Naive thymus-derived CD4-positive, alpha-beta T cell (primary cell): ENCODE measurements around the gene NNMT. TPM values are rescaled to one million over a fixed set of nuclear protein-coding genes. Genes with fewer than 3 reads are reported as not detected.

Source experiments
- ATAC-seq: fragments of 150-1000 bp; cut with Tn5 transposase; 2 replicates; pipeline ENCODE4 v1.10.0; 2021; ENCODE audit warnings: mild to moderate bottlenecking, moderate library complexity
- CTCF ChIA-PET: fragments of 350-600 bp; sonication (Branson Sonifier 250); formaldehyde crosslinking; loops from one replicate; lab custom pipeline; 2021; ENCODE audit warnings: antibody characterized with exemption; lab: Charles Lee
- POLR2A ChIA-PET: fragments of 350-600 bp; sonication (Branson Sonifier 250); formaldehyde crosslinking; loops from one replicate; lab custom pipeline; 2021; ENCODE audit warnings: antibody characterized with exemption, inconsistent platforms; lab: Charles Lee
- DNase-seq, 9 donors: peaks; one replicate each; pipeline versions ENCODE4 v3.0.0 to v3.0.0-alpha.2; 2020 to 2022; ENCODE audit warnings: mixed read lengths in 1 of 9
- H3K27ac ChIP-seq: one replicate; pipeline ENCODE4 v1.7.0; 2013; ENCODE audit warnings: mild to moderate bottlenecking, low read depth, low read length, moderate library complexity
- H3K27me3 ChIP-seq, 2 donors: one replicate each; pipeline ENCODE4 v1.7.0; 2013; ENCODE audit warnings: low read length in 2 of 2, mild to moderate bottlenecking in 2 of 2, moderate library complexity in 2 of 2; ENCODE audit not compliant: control insufficient read depth in 2 of 2, insufficient read depth in 2 of 2
- H3K36me3 ChIP-seq, 3 experiments: 1 replicate in 2 of 3; 2 replicates in 1 of 3; pipeline ENCODE4 v1.7.0; 2013; ENCODE audit warnings: low read length in 3 of 3, mild to moderate bottlenecking in 3 of 3, moderate library complexity in 1 of 3; ENCODE audit not compliant: insufficient read depth in 3 of 3, control insufficient read depth in 2 of 3
- H3K4me1 ChIP-seq, 2 donors: one replicate each; pipeline ENCODE4 v1.7.0; 2013; ENCODE audit warnings: low read length in 2 of 2, mild to moderate bottlenecking in 2 of 2, moderate library complexity in 1 of 2; ENCODE audit not compliant: control insufficient read depth in 2 of 2, insufficient read depth in 2 of 2
- H3K4me3 ChIP-seq: 2 replicates; pipeline ENCODE4 v1.7.0; 2013; ENCODE audit warnings: mild to moderate bottlenecking, low read length
- H3K9me3 ChIP-seq, 3 experiments: 1 replicate in 2 of 3; 2 replicates in 1 of 3; pipeline ENCODE4 v1.7.0; 2013; ENCODE audit warnings: low read length in 3 of 3; ENCODE audit not compliant: control insufficient read depth in 2 of 3
- H3K27ac Mint-ChIP-seq, 9 donors: one replicate each; pipeline ENCODE4 v1.8.0; 2020 to 2022; ENCODE audit warnings: mixed read lengths in 9 of 9, mild to moderate bottlenecking in 8 of 9, moderate library complexity in 5 of 9, inconsistent platforms in 2 of 9
- H3K27me3 Mint-ChIP-seq, 5 donors: one replicate each; pipeline ENCODE4 v1.8.0; 2021 to 2022; ENCODE audit warnings: mixed read lengths in 5 of 5, mild to moderate bottlenecking in 1 of 5
- H3K36me3 Mint-ChIP-seq, 5 donors: one replicate each; pipeline ENCODE4 v1.8.0; 2020 to 2022; ENCODE audit warnings: mixed read lengths in 5 of 5, mild to moderate bottlenecking in 3 of 5, inconsistent platforms in 1 of 5
- H3K4me1 Mint-ChIP-seq, 7 donors: one replicate each; pipeline ENCODE4 v1.8.0; 2020 to 2022; ENCODE audit warnings: mixed read lengths in 7 of 7, mild to moderate bottlenecking in 3 of 7, inconsistent platforms in 1 of 7
- H3K4me3 Mint-ChIP-seq, 10 donors: one replicate each; pipeline ENCODE4 v1.8.0; 2020 to 2022; ENCODE audit warnings: mild to moderate bottlenecking in 10 of 10, mixed read lengths in 10 of 10, moderate library complexity in 6 of 10, inconsistent platforms in 2 of 10
- H3K9me3 Mint-ChIP-seq, 11 donors: one replicate each; pipeline ENCODE4 v1.8.0; 2020 to 2022; ENCODE audit warnings: mixed read lengths in 11 of 11, mild to moderate bottlenecking in 4 of 11, inconsistent platforms in 1 of 11, moderate library complexity in 1 of 11
- intact Hi-C, 2 donors: fragments of 100-400 bp; cut with micrococcal nuclease; formaldehyde crosslinking; loops; one replicate each; pipeline ENCODE4 v1.15.1; 2023
- polyA plus RNA-seq, 2 donors: library from polyadenylated mRNA; unstranded; fragments of 300-500 nt; fragmentation: Illumina TruSeq; gene quantifications; one replicate each; pipeline ENCODE4 v1.2.3, GENCODE V29; 2021
- total RNA-seq, 6 experiments: library from RNA in 5 of 6; stranded (reverse) in 5 of 6; gene quantifications; 1 replicate in 5 of 6; 2 replicates in 1 of 6; pipeline ENCODE4 v1.2.3 and lab custom pipeline; 2021 to 2026

Gene NNMT
- total and polyA plus RNA-seq, 7 experiments from 2014 or later = not detected

- CTCF ChIA-PET = no interaction called here
- H3K9me3 ChIP-seq = no peaks in the 10 kb centered on the region
- no peak overlapping the region for H3K4me3 ChIP-seq
- peaks cover 6 to 27% (median 16%) of the 10 kb centered on the region in 7 donors for H3K4me1 Mint-ChIP-seq
- no peaks in the 10 kb centered on the region for H3K27me3 ChIP-seq
- no peaks in the 10 kb centered on the region for H3K36me3 ChIP-seq
- no peak overlapping the region for H3K27ac Mint-ChIP-seq
- H3K36me3 Mint-ChIP-seq = no peaks in the 10 kb centered on the region
- intact Hi-C loops = loop anchor here (10.0 kb wide), 2 partner anchors 262 to 1882 kb away; no protein-coding TSS in a partner anchor
- peaks cover 3 to 9% of the 10 kb centered on the region in 2 donors for H3K4me1 ChIP-seq
- H3K27ac ChIP-seq = no peak overlapping the region
- no peak for ATAC-seq
- H3K27me3 Mint-ChIP-seq = peaks cover 0 to 16% (median 0%) of the 10 kb centered on the region in 5 donors
- H3K9me3 Mint-ChIP-seq = no peaks in the 10 kb centered on the region
- DNase-seq = no peak
- POLR2A ChIA-PET = no interaction called here
- H3K4me3 Mint-ChIP-seq = no peak overlapping the region
These were observed 46.8 kb downstream of the NNMT start for GRCh38 chr11:114343020-114343419.

GRCh38 chr11:114343493-114343892 lies 47.3 kb downstream of the NNMT start:
- intact Hi-C loops = loop anchor here (10.0 kb wide), 2 partner anchors 261 to 1881 kb away; no protein-coding TSS in a partner anchor
- no peaks in the 10 kb centered on the region for H3K36me3 ChIP-seq
- ATAC-seq = no peak
- POLR2A ChIA-PET = no interaction called here
- CTCF ChIA-PET = no interaction called here
- H3K4me3 Mint-ChIP-seq = no peak overlapping the region
- H3K4me3 ChIP-seq = no peak overlapping the region
- H3K36me3 Mint-ChIP-seq = no peaks in the 10 kb centered on the region
- H3K9me3 Mint-ChIP-seq = no peaks in the 10 kb centered on the region
- DNase-seq = no peak
- peaks cover 6 to 27% (median 17%) of the 10 kb centered on the region in 7 donors for H3K4me1 Mint-ChIP-seq
- no peak overlapping the region for H3K27ac Mint-ChIP-seq
- H3K27me3 Mint-ChIP-seq = peaks cover 0 to 15% (median 0%) of the 10 kb centered on the region in 5 donors
- no peak overlapping the region for H3K27ac ChIP-seq
- peaks cover 3 to 9% of the 10 kb centered on the region in 2 donors for H3K4me1 ChIP-seq
- H3K9me3 ChIP-seq = no peaks in the 10 kb centered on the region
- H3K27me3 ChIP-seq = no peaks in the 10 kb centered on the region

GRCh38 chr11:114344494-114344893 lies 48.3 kb downstream of the NNMT start:
- ChIA-PET CTCF (no interaction called here), POLR2A (no interaction called here)
- no peak for ATAC-seq
- H3K36me3 Mint-ChIP-seq = no peaks in the 10 kb centered on the region
- no peaks in the 10 kb centered on the region for H3K9me3 ChIP-seq
- H3K36me3 ChIP-seq = no peaks in the 10 kb centered on the region
- no peak for DNase-seq
- peaks cover 3 to 9% of the 10 kb centered on the region in 2 donors for H3K4me1 ChIP-seq
- H3K27me3 ChIP-seq = no peaks in the 10 kb centered on the region
- peaks cover 0 to 5% (median 0%) of the 10 kb centered on the region in 5 donors for H3K27me3 Mint-ChIP-seq
- H3K4me1 Mint-ChIP-seq = peaks cover 6 to 27% (median 17%) of the 10 kb centered on the region in 7 donors
- intact Hi-C loops = loop anchor here (10.0 kb wide), 2 partner anchors 260 to 1880 kb away; no protein-coding TSS in a partner anchor
- H3K27ac ChIP-seq = no peak overlapping the region
- H3K9me3 Mint-ChIP-seq = no peaks in the 10 kb centered on the region
- H3K4me3 ChIP-seq = no peak overlapping the region
- H3K4me3 Mint-ChIP-seq = no peak overlapping the region
- H3K27ac Mint-ChIP-seq = no peak overlapping the region

- H3K27me3 ChIP-seq = no peaks in the 10 kb centered on the region
- Mint-ChIP-seq H3K4me3 (no peak overlapping the region), H3K27ac (peak overlapping the region in 1 of 9 donors; percentile 4), H3K27me3 (peaks cover 0 to 5% (median 0%) of the 10 kb centered on the region in 5 donors), H3K9me3 (no peaks in the 10 kb centered on the region), H3K36me3 (no peaks in the 10 kb centered on the region), H3K4me1 (peaks cover 0 to 19% (median 12%) of the 10 kb centered on the region in 7 donors)
- no peak overlapping the region for H3K27ac ChIP-seq
- H3K9me3 ChIP-seq = no peaks in the 10 kb centered on the region
- intact Hi-C loops = loop anchor here (5.0 to 10.0 kb wide), 3 partner anchors 92 to 1879 kb away; partner anchors contain the start of gene REXO2 (in 1 of the 2)
- ATAC-seq (no peak), DNase-seq (no peak)
- peaks cover 1 to 3% of the 10 kb centered on the region in 2 donors for H3K4me1 ChIP-seq
- no peak overlapping the region for H3K4me3 ChIP-seq
- no peaks in the 10 kb centered on the region for H3K36me3 ChIP-seq
- CTCF ChIA-PET = interaction anchor here (1.5 kb wide), 1 partner anchor 29 kb away, joined by 3 read pairs; no protein-coding TSS in a partner anchor
- POLR2A ChIA-PET = no interaction called here
These were observed 49.5 kb downstream of the NNMT start for GRCh38 chr11:114345575-114346222.

GRCh38 chr11:114346709-114347141 lies 50.5 kb downstream of the NNMT start:
- ChIA-PET POLR2A (interaction anchor here (1.3 kb wide), 1 partner anchor 27 kb away, joined by 3 read pairs; no protein-coding TSS in a partner anchor), CTCF (interaction anchor here (1.0 to 1.5 kb wide), 3 partner anchors 30 to 63 kb away, joined by 3 read pairs; no protein-coding TSS in a partner anchor)
- Histone ChIP-seq H3K4me1 (peaks cover 0 to 3% of the 10 kb centered on the region in 2 donors), H3K36me3 (no peaks in the 10 kb centered on the region), H3K27ac (no peak overlapping the region), H3K9me3 (no peaks in the 10 kb centered on the region), H3K27me3 (no peaks in the 10 kb centered on the region), H3K4me3 (peak overlapping the region; percentile 19)
- peak overlapping the region in 1 of 9 donors; percentile 6 for H3K27ac Mint-ChIP-seq
- no peaks in the 10 kb centered on the region for H3K36me3 Mint-ChIP-seq
- intact Hi-C loops = loop anchor here (5.0 to 10.0 kb wide), 3 partner anchors 91 to 1878 kb away; partner anchors contain the start of gene REXO2 (in 1 of the 2)
- peaks cover 0 to 13% (median 9%) of the 10 kb centered on the region in 7 donors for H3K4me1 Mint-ChIP-seq
- no peaks in the 10 kb centered on the region for H3K27me3 Mint-ChIP-seq
- peak overlapping the region in 8 of 10 donors; percentile 9 to 74 (median 50) for H3K4me3 Mint-ChIP-seq
- H3K9me3 Mint-ChIP-seq = no peaks in the 10 kb centered on the region
- ATAC-seq = no peak
- peak in 5 of 9 donors; percentile 12 to 24 (median 16) for DNase-seq

- no peak overlapping the region for H3K4me3 ChIP-seq
- peak; percentile 46 for ATAC-seq
- Mint-ChIP-seq H3K36me3 (no peaks in the 10 kb centered on the region), H3K27me3 (no peaks in the 10 kb centered on the region), H3K4me1 (peaks cover 0 to 13% (median 9%) of the 10 kb centered on the region in 7 donors), H3K9me3 (no peaks in the 10 kb centered on the region), H3K4me3 (no peak overlapping the region), H3K27ac (no peak overlapping the region)
- H3K27ac ChIP-seq = no peak overlapping the region
- CTCF ChIA-PET = interaction anchor here (0.6 to 1.1 kb wide), 4 partner anchors 32 to 98 kb away, joined by 3 to 4 read pairs (median 3); no protein-coding TSS in a partner anchor
- H3K36me3 ChIP-seq = no peaks in the 10 kb centered on the region
- no peaks in the 10 kb centered on the region for H3K27me3 ChIP-seq
- peak in 7 of 9 donors; percentile 14 to 55 (median 35) for DNase-seq
- POLR2A ChIA-PET = interaction anchor here (0.6 kb wide), 1 partner anchor 126 kb away, joined by 3 read pairs; no protein-coding TSS in a partner anchor
- no peaks in the 10 kb centered on the region for H3K9me3 ChIP-seq
- H3K4me1 ChIP-seq = peaks cover 0 to 3% of the 10 kb centered on the region in 2 donors
- intact Hi-C loops = loop anchor here (1.0 to 10.0 kb wide), 8 partner anchors 8 to 1876 kb away; partner anchors contain the start of genes C11orf71 (in 2 of the 2), RBM7 (in 2 of the 2) and REXO2 (in 2 of the 2)
These were observed 52.3 kb downstream of the NNMT start for GRCh38 chr11:114348200-114349191.
